H1 (cell line): ENCODE data around the gene RHEX.

Experiments used
- CBX5 ChIP-seq: fragments of 300-800, 300-1000 bp; sonication (generic); IDR thresholded peaks from 2 replicates; pipeline ENCODE4 v1.7.1; 2016; ENCODE audit warnings: antibody characterized with exemption, low read length, low read depth
- FOSL1 ChIP-seq: IDR thresholded peaks from 2 replicates; pipeline ENCODE4 v1.6.1; 2011; ENCODE audit warnings: mild to moderate bottlenecking, low read depth, low read length, moderate library complexity; ENCODE audit not compliant: insufficient read depth
- GABPA ChIP-seq: IDR thresholded peaks from 2 replicates; pipeline ENCODE4 v1.6.1; 2011; ENCODE audit warnings: mild to moderate bottlenecking, low read length, moderate library complexity, borderline replicate concordance; ENCODE audit not compliant: insufficient read depth
- SIN3A ChIP-seq, 2 experiments: IDR thresholded peaks in 1 of 2; conservative IDR thresholded peaks in 1 of 2; 2 replicates each; pipeline ENCODE4 v1.6.1; 2011 to 2012; ENCODE audit warnings: low read length in 2 of 2, improper control_type of control experiment in 1 of 2, low read depth in 1 of 2, mild to moderate bottlenecking in 1 of 2
- SP4 ChIP-seq: IDR thresholded peaks from 2 replicates; pipeline ENCODE4 v1.6.1; 2012; ENCODE audit warnings: low read length, inconsistent platforms
- TF ChIP-seq, protein P1 (sequence below), 3 experiments: IDR thresholded peaks; 1 replicate in 2 of 3; 2 replicates in 1 of 3; pipeline versions ENCODE4 v1.5.1 to v1.6.1; 2011; ENCODE audit warnings: low read length in 3 of 3, mild to moderate bottlenecking in 3 of 3, inconsistent platforms in 2 of 3, low read depth in 1 of 3, moderate library complexity in 1 of 3; ENCODE audit not compliant: insufficient read depth in 1 of 3; ENCODE audit errors: control extremely low read depth in 1 of 3

DNA sequence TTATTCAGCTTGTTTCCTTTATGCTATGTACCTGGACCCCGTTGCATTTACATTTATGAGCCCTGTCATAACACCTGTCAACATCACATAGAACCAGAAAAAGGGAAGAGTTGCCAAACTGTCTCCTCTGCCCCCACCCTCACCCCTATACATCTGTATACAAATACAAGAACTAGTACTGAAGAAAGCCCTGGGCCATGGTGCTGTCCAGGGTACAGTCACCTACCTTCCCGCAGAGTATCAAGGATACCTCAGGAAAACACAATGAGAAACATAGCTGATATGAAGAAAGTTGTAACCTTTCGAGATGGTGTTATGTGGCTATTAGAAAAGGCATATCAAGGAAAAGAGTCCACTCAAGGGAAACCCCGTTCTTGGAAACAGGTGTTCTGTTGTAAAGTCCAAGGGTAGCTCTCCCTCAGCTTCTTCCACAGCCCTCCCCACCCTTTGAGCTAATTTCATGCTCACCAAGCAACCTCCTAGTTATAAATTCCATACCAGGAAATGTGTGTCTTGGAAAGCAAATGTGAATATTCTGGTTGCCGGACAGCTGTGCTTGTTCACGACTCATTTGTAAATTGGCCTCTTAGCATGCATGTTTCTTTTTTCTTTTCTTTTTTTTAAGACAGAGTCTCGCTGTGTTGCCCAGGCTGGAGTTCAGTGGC is 80.9 kb downstream of the RHEX start:
- no peak for TF ChIP-seq CBX5
- TF ChIP-seq SP4 = no peak
- TF ChIP-seq, protein P1, sequence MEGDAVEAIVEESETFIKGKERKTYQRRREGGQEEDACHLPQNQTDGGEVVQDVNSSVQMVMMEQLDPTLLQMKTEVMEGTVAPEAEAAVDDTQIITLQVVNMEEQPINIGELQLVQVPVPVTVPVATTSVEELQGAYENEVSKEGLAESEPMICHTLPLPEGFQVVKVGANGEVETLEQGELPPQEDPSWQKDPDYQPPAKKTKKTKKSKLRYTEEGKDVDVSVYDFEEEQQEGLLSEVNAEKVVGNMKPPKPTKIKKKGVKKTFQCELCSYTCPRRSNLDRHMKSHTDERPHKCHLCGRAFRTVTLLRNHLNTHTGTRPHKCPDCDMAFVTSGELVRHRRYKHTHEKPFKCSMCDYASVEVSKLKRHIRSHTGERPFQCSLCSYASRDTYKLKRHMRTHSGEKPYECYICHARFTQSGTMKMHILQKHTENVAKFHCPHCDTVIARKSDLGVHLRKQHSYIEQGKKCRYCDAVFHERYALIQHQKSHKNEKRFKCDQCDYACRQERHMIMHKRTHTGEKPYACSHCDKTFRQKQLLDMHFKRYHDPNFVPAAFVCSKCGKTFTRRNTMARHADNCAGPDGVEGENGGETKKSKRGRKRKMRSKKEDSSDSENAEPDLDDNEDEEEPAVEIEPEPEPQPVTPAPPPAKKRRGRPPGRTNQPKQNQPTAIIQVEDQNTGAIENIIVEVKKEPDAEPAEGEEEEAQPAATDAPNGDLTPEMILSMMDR (IDR thresholded peaks at IDR 0.05; ENCODE audit: control extremely low read depth in 1 of 3, insufficient read depth in 1 of 3, low read depth in 1 of 3, low read length in 3 of 3) = no peak
- TF ChIP-seq SIN3A (conservative IDR thresholded peaks at IDR 0.05 in 1 of 2, IDR thresholded peaks at IDR 0.05 in 1 of 2; ENCODE audit: low read depth in 1 of 2, low read length in 2 of 2) = no peak
- TF ChIP-seq FOSL1 = no peak
- TF ChIP-seq GABPA = no peak
